ENCODE results near the gene APEX1.

APEX1 gene

DNA sequence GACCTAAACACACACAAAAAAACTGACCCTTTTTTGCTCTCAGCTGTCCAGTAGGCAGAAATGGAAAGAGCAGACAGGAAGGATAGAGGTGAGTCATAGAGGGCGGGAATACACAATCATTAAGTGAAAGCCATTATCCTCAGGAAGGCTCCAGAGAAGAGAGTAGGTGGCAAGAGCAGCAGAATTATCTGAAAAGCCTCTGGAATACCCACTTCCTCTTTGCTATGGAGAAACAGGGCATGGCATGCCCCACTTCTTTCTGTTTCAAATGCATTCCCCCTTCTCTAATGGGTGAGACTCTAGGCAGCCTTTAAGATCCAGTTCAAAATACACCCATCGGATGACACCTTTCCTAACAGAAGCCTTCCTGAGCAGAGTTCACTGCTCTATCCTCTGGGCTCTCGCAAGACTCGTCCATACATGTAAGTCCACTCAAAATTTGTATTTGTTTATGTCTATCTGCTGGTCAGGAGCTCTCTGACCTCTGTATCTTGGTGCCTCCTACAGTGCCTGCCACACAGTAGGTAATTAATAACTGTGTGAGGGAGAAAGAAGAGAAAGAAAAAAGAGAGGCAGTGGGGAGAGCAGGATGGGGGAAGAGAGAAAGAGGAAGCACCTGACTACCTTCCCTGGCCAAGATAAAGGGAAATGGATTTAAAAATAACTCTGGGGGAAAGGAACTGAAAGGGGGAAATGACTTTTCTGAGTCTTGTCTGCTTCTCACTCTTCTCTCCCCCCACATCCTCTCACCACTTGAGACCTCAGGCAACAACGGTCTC lies 27.6 kb upstream of the APEX1 start:
- DNase-seq (ENCODE audit: low read depth), result peak; percentile 69
- no peak overlapping the region for H3K4me3 ChIP-seq (ENCODE audit: low read depth, low read length)
- TF ChIP-seq, protein P1, sequence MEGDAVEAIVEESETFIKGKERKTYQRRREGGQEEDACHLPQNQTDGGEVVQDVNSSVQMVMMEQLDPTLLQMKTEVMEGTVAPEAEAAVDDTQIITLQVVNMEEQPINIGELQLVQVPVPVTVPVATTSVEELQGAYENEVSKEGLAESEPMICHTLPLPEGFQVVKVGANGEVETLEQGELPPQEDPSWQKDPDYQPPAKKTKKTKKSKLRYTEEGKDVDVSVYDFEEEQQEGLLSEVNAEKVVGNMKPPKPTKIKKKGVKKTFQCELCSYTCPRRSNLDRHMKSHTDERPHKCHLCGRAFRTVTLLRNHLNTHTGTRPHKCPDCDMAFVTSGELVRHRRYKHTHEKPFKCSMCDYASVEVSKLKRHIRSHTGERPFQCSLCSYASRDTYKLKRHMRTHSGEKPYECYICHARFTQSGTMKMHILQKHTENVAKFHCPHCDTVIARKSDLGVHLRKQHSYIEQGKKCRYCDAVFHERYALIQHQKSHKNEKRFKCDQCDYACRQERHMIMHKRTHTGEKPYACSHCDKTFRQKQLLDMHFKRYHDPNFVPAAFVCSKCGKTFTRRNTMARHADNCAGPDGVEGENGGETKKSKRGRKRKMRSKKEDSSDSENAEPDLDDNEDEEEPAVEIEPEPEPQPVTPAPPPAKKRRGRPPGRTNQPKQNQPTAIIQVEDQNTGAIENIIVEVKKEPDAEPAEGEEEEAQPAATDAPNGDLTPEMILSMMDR (conservative IDR thresholded peaks at IDR 0.05; ENCODE audit: low read depth, low read length), result no peak

DNA sequence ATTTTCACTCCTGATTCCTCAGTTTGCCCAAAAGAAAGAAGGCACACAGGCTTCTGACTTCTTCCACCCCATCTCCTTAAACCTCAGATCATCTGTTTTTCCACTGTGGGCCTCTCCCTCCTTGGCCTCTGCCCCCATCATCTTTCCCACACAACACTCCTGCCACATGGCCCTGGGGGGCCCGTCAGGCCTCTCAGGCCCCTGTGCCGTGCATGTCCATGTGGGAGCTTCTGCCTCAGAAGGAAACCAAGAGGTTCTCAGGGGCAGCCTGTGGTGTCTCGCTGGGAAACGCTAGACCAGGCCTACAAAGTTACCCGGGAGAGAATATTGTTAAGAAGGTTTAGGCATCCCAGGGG lies 27.0 kb upstream of the APEX1 start:
- no peak for DNase-seq (ENCODE audit: low read depth)
- TF ChIP-seq, protein P1 (conservative IDR thresholded peaks at IDR 0.05; ENCODE audit: low read depth, low read length), result no peak
- H3K4me3 ChIP-seq (ENCODE audit: low read depth, low read length), result no peak overlapping the region

DNA sequence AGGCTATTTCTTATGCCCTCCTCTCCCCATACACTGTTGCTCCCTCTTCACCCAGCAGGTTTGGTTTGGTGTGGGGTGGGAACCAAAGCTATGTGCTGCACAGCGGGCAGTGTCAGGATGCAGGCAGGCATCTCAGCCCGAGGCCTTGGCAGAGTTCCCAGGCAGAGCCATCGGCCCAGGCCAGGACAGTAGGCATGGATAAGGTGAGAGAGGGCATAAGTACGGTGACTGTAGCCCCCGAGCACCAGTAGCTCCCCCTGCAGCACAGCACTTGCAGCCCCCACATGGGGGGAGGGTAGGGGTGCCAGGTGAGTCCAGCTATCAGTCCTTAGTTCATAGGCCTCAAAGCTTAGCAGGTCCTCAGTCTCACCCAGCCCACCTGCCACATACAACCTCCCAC lies 26.2 kb upstream of the APEX1 start:
- TF ChIP-seq, protein P1 (conservative IDR thresholded peaks at IDR 0.05; ENCODE audit: low read depth, low read length), result no peak
- H3K4me3 ChIP-seq (ENCODE audit: low read depth, low read length), result no peak overlapping the region
- no peak for DNase-seq (ENCODE audit: low read depth)

DNA sequence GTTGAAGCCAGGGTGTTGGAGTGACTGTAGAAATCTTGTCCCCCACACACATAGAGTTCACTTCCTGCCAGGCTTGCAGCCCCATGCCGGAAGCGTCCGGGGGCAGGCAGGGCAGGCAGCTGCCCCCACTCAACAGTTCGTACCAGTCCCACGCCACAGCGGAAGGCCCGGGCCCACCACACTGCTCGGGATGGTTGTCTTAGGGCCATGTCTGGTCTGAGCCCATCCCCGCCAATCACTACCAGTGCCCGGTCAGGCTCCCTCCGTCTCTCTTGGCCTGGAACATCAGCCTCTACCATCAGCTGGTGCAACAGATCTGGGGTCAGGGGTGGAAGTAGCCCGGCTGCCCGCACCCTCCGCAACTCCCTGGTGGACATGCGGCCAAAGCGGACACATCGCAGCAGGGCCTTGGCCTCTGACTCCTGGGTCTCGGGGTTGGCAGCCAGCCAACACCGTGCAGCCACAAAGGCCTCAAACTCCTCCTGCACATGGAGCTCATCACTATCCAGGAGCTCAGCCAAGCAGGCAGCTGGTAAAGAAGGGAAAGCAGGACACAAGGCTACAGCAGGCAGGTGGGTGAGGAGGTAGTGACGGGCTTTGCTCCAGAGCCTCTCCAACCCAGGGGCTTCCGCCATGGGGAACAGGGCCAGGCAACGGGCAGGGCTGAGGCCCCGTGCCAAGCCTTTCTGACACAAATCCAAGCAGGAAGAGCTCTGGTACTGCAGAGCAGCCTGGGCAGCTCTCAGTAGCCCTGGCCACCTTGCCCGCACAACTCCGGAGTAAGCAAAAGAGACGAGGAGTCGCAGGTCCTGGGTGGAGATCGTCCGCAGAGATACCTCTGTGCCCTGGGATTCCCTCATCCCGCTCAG lies 25.0 kb upstream of the APEX1 start:
- no peak for DNase-seq (ENCODE audit: low read depth)
- TF ChIP-seq, protein P1 (conservative IDR thresholded peaks at IDR 0.05; ENCODE audit: low read depth, low read length), result no peak
- no peak overlapping the region for H3K4me3 ChIP-seq (ENCODE audit: low read depth, low read length)

DNA sequence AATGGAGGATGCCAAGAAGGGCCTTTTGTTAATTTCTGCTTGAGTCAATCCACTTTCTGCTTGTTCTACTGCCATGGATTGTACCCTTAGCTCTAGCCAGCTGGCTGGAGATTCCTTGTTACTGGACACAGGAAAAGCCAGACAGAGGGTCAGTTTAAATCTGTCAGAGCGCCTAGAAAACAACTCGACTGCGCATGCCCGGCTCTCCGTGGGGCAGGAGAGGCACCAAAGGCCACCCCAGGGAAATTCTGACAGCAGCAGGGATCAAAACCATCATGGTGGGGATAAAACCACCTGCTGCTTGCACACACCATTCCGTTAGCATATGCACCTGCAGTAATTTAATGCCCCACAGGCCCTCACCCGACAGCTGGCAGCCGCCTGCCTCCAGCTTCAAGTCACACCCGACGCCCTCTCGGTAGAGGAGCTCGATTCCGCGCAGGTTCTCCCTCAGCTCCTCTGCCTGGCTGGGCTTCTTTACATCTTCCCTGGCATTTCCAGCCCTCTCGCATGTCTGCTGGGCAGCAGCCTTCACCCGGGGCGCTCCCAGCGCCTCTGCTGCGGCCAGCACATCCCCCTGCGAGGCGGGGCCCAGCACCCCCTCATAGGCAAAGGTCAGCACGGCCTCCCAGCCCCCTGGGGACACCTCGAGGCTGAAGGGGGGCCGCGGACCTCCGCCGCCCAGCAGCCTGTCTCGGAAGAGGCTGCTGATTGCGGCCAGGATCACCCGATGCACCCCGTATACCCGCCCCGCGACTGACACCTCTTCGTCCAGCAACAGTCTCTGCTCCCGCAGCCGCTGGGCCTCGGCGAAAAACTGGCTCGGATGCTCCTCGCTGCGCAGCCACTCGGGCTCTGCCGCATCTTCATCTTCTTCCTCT lies 20.1 kb upstream of the APEX1 start:
- TF ChIP-seq, protein P1 (conservative IDR thresholded peaks at IDR 0.05; ENCODE audit: low read depth, low read length), result no peak
- H3K4me3 ChIP-seq (ENCODE audit: low read depth, low read length), result peak overlapping the region; percentile 50
- DNase-seq (ENCODE audit: low read depth), result peak; percentile 28

DNA sequence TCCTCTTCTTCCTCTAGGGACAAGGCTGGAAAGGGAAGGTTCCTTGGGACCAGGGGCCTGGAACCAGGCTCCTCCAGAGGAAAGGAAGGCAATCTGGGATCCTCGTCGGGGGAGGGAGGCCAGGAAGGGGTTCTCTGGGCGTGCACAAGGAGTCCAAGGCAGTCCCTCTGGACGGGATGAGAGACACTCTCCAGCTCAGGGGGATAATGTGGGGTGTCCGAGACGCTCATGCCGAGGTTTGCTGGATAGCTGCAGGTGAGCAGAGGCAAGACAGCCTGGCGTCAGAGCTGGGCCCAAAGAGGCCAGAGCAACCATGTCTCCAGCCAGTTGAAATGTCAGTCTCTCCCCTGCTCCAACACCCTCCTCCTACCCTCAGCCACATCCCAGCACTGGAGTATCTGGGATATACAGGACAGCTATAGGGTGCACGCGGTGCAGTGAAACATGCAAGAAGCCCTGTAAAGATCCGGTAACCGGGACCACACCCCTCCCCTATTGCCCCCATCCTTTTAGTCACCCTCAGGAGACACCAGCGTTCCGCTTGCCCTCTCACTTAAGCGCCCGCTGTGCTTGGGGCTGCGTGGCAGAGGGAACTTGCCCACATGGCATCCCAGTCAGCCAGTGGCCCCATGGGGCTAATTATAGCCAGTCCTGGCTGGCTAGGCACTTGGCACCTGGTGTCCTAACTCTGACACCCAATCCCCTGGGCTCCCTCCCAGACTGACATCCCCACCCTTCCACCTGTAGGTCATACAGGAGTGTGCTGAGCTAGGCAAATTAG lies 19.3 kb upstream of the APEX1 start, which contains the start of gene KLHL33:
Gene KLHL33 (minus strand): TSS at position 585 of the 781 bp plus-strand sequence. CDS start 355 bp downstream, at position 230.
- TF ChIP-seq, protein P1 (conservative IDR thresholded peaks at IDR 0.05; ENCODE audit: low read depth, low read length), result no peak
- H3K4me3 ChIP-seq (ENCODE audit: low read depth, low read length), result peak within 1 kb of the TSS; percentile 50
- no peak for DNase-seq (ENCODE audit: low read depth)
